HepG2 (cell line): ENCODE measurements around the gene ESYT3. TPM values are rescaled to one million over a fixed set of nuclear protein-coding genes. Genes with fewer than 3 reads are reported as not detected.
"Not testable (repeated sequence)": the region's sequence is repeated elsewhere in the genome, so short reads cannot be mapped to it uniquely, and the experiment has no call there.

Source experiments
- ATAC-seq: fragments of 200-7000 bp; cut with Tn5 transposase; 3 replicates; pipeline ENCODE4 v1.9.1; 2020; ENCODE audit warnings: mild to moderate bottlenecking, moderate library complexity
- BruUV-seq: library from RNA; stranded (reverse); fragments of 400-500 nt; replicated peaks from 2 replicates; lab custom pipeline; 2021; lab: Mats Ljungman, UMichigan
- CTCF ChIA-PET: fragments of 300-600 bp; formaldehyde crosslinking; extraction: SDS; loops from one replicate; lab custom pipeline; 2021; ENCODE audit warnings: low total read pairs, inconsistent platforms, low intra/inter-chr PET ratio; lab: Yijun Ruan, JAX
- POLR2A ChIA-PET: fragments of 350-600 bp; sonication (Branson Sonifier 250); formaldehyde crosslinking; loops from one replicate; lab custom pipeline; 2020; ENCODE audit warnings: antibody characterized with exemption, inconsistent platforms; lab: Yijun Ruan, JAX
- DNase-seq: peaks from one replicate; pipeline ENCODE4 v3.0.0-alpha.2; 2015; ENCODE audit warnings: low spot score
- FAIRE-seq: peaks from 3 replicates; lab custom pipeline; 2011; peaks lifted over from hg19 to GRCh38; lab: Jason Lieb, UNC
- H2AFZ ChIP-seq: one replicate; pipeline ENCODE4 v1.6.1; 2011; ENCODE audit warnings: low read length, inconsistent platforms
- H3K27ac ChIP-seq: fragments of 300-600 bp; 3 replicates; pipeline ENCODE4 v1.8.0; 2011; ENCODE audit warnings: mixed run types, mild to moderate bottlenecking, mixed read lengths, low read length, inconsistent platforms; ENCODE audit not compliant: insufficient read depth; ENCODE audit errors: extremely low read length
- H3K27me3 ChIP-seq, 2 experiments: fragments of 200-600 bp in 1 of 2; 2 replicates in 1 of 2; 3 replicates in 1 of 2; pipeline versions ENCODE4 v1.6.0 to v1.8.0; 2011; ENCODE audit warnings: low read length in 2 of 2, mild to moderate bottlenecking in 2 of 2, moderate library complexity in 2 of 2, inconsistent platforms in 1 of 2; ENCODE audit not compliant: insufficient read depth in 2 of 2, control insufficient read depth in 1 of 2
- H3K36me3 ChIP-seq, 2 experiments: fragments of 200-600 bp in 1 of 2; replicated peaks in 1 of 2; 2 replicates in 1 of 2; 3 replicates in 1 of 2; pipeline versions ENCODE4 v1.5.1 to v1.8.0; 2011; ENCODE audit warnings: low read length in 2 of 2, inconsistent platforms in 1 of 2; ENCODE audit not compliant: insufficient read depth in 2 of 2, control insufficient read depth in 1 of 2
- H3K4me1 ChIP-seq: 2 replicates; pipeline ENCODE4 v1.5.1; 2012; ENCODE audit warnings: low read length, inconsistent platforms; ENCODE audit not compliant: insufficient read depth
- H3K4me2 ChIP-seq: 2 replicates; pipeline ENCODE4 v1.6.0; 2011; ENCODE audit warnings: low read depth, low read length, inconsistent platforms
- H3K4me3 ChIP-seq, 3 experiments: fragments of 200-600 bp in 1 of 3; sonication (generic), shearing (Covaris generic) in 1 of 3; replicated peaks in 1 of 3; 2 replicates each; pipeline ENCODE4 v1.5.1; 2011 to 2016; ENCODE audit warnings: low read length in 3 of 3, inconsistent platforms in 2 of 3, low read depth in 2 of 3, mild to moderate bottlenecking in 2 of 3, control low read depth in 1 of 3, mixed read lengths in 1 of 3; ENCODE audit not compliant: insufficient read depth in 1 of 3
- H3K79me2 ChIP-seq: one replicate; pipeline ENCODE4 v1.6.1; 2011; ENCODE audit warnings: low read length, inconsistent platforms; ENCODE audit not compliant: insufficient read depth
- H3K9ac ChIP-seq: 2 replicates; pipeline ENCODE4 v1.6.0; 2011; ENCODE audit warnings: mild to moderate bottlenecking, low read depth, low read length, inconsistent platforms; ENCODE audit not compliant: insufficient read depth
- H3K9me3 ChIP-seq: 2 replicates; pipeline ENCODE4 v1.5.1; 2012; ENCODE audit warnings: mild to moderate bottlenecking, low read length
- H4K20me1 ChIP-seq: 2 replicates; pipeline ENCODE4 v1.6.0; 2011; ENCODE audit warnings: inconsistent platforms, mild to moderate bottlenecking, low read length, moderate library complexity; ENCODE audit not compliant: insufficient read depth
- ATF6 ChIP-seq: sonication (generic); formaldehyde crosslinking; conservative IDR thresholded peaks from 2 replicates; pipeline ENCODE4 v1.4.0; 2020; ENCODE audit warnings: missing genetic modification reagents
- CEBPB ChIP-seq: IDR thresholded peaks from 2 replicates; pipeline ENCODE4 v1.6.1; 2011; ENCODE audit warnings: low read depth, low read length, improper control_type of control experiment, borderline replicate concordance
- CEBPG ChIP-seq: IDR thresholded peaks from 2 replicates; pipeline ENCODE4 v1.6.1; 2016
- HNF4A ChIP-seq: sonication (generic); formaldehyde crosslinking; IDR thresholded peaks from 2 replicates; pipeline ENCODE4 v1.4.0; 2020; ENCODE audit warnings: missing genetic modification reagents
- ZNF329 ChIP-seq: sonication (generic); formaldehyde crosslinking; IDR thresholded peaks from 2 replicates; pipeline ENCODE4 v1.9.0; 2021; ENCODE audit warnings: low read depth, mild to moderate bottlenecking, missing genetic modification reagents
- ZNF333 ChIP-seq: sonication (generic); formaldehyde crosslinking; IDR thresholded peaks from 2 replicates; pipeline ENCODE4 v1.4.0; 2020; ENCODE audit warnings: mild to moderate bottlenecking, missing genetic modification reagents, borderline replicate concordance
- WGBS: methylation state at CpG from one replicate; pipeline ENCODE4 v1.1.6; 2017; ENCODE audit warnings: low lambda C conversion rate; 5-methylcytosine and 5-hydroxymethylcytosine counted together
- in situ Hi-C: cut with HindIII; loops from 2 replicates; pipeline ENCODE4 v1.10.0; 2017; ENCODE audit warnings: low pct_unique_long_range_greater_than_20kb; ENCODE audit not compliant: extremely low pct_ligation_motif_present
- intact Hi-C: fragments of 100-400 bp; cut with micrococcal nuclease; formaldehyde crosslinking; loops from one replicate; pipeline ENCODE4 v1.10.0; 2022; ENCODE audit not compliant: unreplicated experiment
- polyA plus RNA-seq, 8 experiments: library from polyadenylated mRNA; depleted of rRNA in 3 of 8; stranded (reverse) in 7 of 8; unstranded in 1 of 8; fragments of >200 nt; fragmentation: Illumina TruSeq in 4 of 8; extraction: Trizol in 4 of 8; gene quantifications; 2 replicates each; pipeline versions ENCODE4 v1.2.1 to v1.2.3, GENCODE V29; 2011 to 2016; ENCODE audit warnings: low read depth in 4 of 8, missing spikeins in 1 of 8, mixed read lengths in 1 of 8; ENCODE audit not compliant: insufficient read depth in 1 of 8
- total RNA-seq, 5 experiments: library from RNA; depleted of rRNA; stranded (reverse); fragments of >200 nt; fragmentation: Illumina TruSeq; extraction: Trizol; gene quantifications; 2 replicates each; pipeline ENCODE4 v1.2.3, GENCODE V29; 2016; ENCODE audit warnings: low read depth in 1 of 5

ESYT3 gene
- total and polyA plus RNA-seq, 2 of the 13 experiments (the other 11 are each of a cell fraction or from before 2014, with no cell fraction given), result 1.5 to 4.1 TPM

GRCh38 chr3:138494607-138494929, 60.2 kb downstream of the ESYT3 start:
- no peak for DNase-seq
- no peaks in the 10 kb centered on the region for H3K79me2 ChIP-seq
- no peaks in the 10 kb centered on the region for H4K20me1 ChIP-seq
- no peak for ATAC-seq
- ChIA-PET POLR2A (no interaction called here), CTCF (no interaction called here)
- no peak overlapping the region for H2AFZ ChIP-seq
- in situ Hi-C loops, result no loop called here
- H3K4me2 ChIP-seq, result no peak overlapping the region
- H3K9me3 ChIP-seq, result no peaks in the 10 kb centered on the region
- BruUV-seq, result no TSS peak
- peaks cover 14% of the 10 kb centered on the region for H3K4me1 ChIP-seq
- intact Hi-C loops, result no loop called here
- H3K9ac ChIP-seq, result no peak overlapping the region
- H3K36me3 ChIP-seq, result 0 out of 5 replicates have a peak, but pooled peaks cover 0 to 2% of the 10 kb centered on the region in 2 experiments
- H3K27me3 ChIP-seq, result no peaks in the 10 kb centered on the region
- H3K4me3 ChIP-seq, result no peak overlapping the region
- no peak overlapping the region for H3K27ac ChIP-seq
- FAIRE-seq, result no peak
- TF ChIP-seq ZNF333, result no peak
- TF ChIP-seq ATF6, result no peak
- no peak for TF ChIP-seq ZNF329 (CRISPR knock-in tag)

GRCh38 chr3:138495638-138496037, 61.2 kb downstream of the ESYT3 start:
- peaks cover 14% of the 10 kb centered on the region for H3K4me1 ChIP-seq
- H3K27ac ChIP-seq, BruUV-seq, H3K9ac ChIP-seq, H3K36me3 ChIP-seq, intact Hi-C loops, ATAC-seq, CTCF ChIA-PET, H3K4me2 ChIP-seq, H3K4me3 ChIP-seq, H3K9me3 ChIP-seq, H3K79me2 ChIP-seq, H4K20me1 ChIP-seq, POLR2A ChIA-PET, H2AFZ ChIP-seq, H3K27me3 ChIP-seq, in situ Hi-C loops, FAIRE-seq, DNase-seq: not testable (repeated sequence)
- 94% methylated on average over 3 of the region's 3 CpGs for WGBS
- TF ChIP-seq CEBPG (CRISPR knock-in tag) (0 out of 2 replicates have a peak, but pooled peaks have one; percentile 17), CEBPB (peak; percentile 38; the same call in 1 of the 2 replicates), HNF4A (CRISPR knock-in tag) (0 out of 2 replicates have a peak, but pooled peaks have one; percentile 14)
